Mesenteric fat pad (tissue), 1 donor: ENCODE data around the gene TTC28. TPM values are rescaled to one million over a fixed set of nuclear protein-coding genes. Genes with fewer than 3 reads are reported as not detected.

Experiments
- DNase-seq: peaks from one replicate; pipeline ENCODE4 v3.0.0-alpha.2; 2020; ENCODE audit warnings: low spot score
- total RNA-seq: library from RNA; stranded (reverse); fragmentation: NEBNext Ultra II Directional; extraction: Animal tissue kit (Norgen Biotek cat#: 25700); gene quantifications from one replicate; pipeline ENCODE4 v1.2.1, GENCODE V29; 2021
- donor health status: DM: yes; HTN: yes; CAD: no.

Gene TTC28
- total RNA-seq, 1 donor from 2014 or later, result 34.1 TPM

- no peak for DNase-seq
Observed at GRCh38 chr22:28442711-28443525, 236.7 kb downstream of the TTC28 start.

DNA sequence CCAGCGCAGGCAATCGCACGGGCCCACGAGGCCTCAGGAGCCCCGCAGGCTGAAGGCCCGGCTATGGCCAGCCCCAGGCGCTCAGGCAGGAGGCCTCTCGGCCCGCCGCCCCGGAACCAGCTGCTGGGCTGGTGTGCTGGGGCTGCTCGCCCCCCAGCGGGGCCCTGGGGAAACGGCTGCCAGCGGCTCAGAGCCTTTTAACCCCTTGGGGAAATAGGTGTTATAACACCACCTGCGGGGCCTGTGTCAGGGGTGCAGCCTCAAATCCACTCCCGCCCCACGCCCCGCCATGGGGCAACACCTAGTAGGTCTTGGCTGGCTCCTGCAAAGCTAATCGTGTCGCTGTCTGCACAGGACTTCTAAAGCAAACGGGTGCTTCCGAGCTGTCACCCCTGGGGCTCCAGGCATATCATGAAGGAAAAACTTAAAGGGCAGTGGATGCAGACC is 237.4 kb downstream of the TTC28 start:
- peak; percentile 92 for DNase-seq

GRCh38 chr22:28441720-28442263 is 237.8 kb downstream of the TTC28 start:
- no peak for DNase-seq

GRCh38 chr22:28440592-28441390 is 238.8 kb downstream of the TTC28 start:
- no peak for DNase-seq

GRCh38 chr22:28438183-28438768 is 241.4 kb downstream of the TTC28 start:
- DNase-seq, result no peak

GRCh38 chr22:28435982-28436381 is 243.7 kb downstream of the TTC28 start:
- no peak for DNase-seq

- no peak for DNase-seq
Observed at GRCh38 chr22:28435140-28435768, 244.4 kb downstream of the TTC28 start.

DNA sequence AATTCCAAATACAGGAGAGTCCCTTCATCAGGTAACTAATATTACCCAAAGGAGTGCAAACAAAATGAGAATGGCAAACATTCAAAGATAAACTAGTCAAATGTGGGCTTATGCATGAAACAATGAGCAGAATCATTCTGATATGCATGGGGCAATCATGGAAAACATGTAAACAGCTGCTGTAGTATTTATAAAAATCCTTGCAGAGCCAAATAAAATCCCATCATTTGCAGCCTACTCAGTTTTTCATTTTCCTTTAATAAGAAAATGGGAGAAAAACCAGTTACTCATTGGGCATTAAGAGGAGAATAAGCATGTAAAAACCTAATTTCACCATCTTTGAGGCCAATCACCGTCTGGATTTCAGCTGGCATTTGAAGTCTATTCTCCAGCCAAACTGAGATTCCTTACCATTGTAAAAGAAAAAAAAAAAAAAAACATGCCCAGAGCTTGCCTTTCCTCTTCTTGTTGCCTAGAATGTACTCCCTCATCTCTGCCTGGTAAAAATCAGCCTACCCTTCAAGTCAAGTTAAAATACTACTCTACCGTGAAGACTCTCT is 249.1 kb downstream of the TTC28 start:
- no peak for DNase-seq

- no peak for DNase-seq
Observed at GRCh38 chr22:28429711-28430110, 249.9 kb downstream of the TTC28 start.

DNA sequence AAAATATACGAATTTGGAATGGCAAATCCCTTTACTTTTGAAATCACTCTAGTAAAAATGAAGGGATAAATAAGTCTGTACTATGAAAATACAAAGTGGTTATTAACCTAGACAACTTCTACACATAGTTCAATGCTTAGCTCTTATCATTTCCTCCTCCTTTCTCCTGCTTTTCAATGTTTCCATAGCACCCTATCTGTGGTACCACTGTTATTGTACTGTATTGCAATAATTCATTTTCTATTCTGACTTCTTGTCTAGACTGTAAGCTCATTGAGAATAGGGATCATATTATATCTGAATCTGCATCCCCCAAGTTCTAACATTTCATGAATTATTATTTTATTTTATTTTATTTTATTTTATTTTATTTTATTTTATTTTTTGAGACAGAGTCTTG is 251.4 kb downstream of the TTC28 start:
- no peak for DNase-seq

GRCh38 chr22:28426346-28427132 is 253.1 kb downstream of the TTC28 start:
- DNase-seq, result no peak

GRCh38 chr22:28425211-28425610 is 254.4 kb downstream of the TTC28 start:
- no peak for DNase-seq

GRCh38 chr22:28424427-28425080 is 255.1 kb downstream of the TTC28 start:
- DNase-seq, result no peak

DNA sequence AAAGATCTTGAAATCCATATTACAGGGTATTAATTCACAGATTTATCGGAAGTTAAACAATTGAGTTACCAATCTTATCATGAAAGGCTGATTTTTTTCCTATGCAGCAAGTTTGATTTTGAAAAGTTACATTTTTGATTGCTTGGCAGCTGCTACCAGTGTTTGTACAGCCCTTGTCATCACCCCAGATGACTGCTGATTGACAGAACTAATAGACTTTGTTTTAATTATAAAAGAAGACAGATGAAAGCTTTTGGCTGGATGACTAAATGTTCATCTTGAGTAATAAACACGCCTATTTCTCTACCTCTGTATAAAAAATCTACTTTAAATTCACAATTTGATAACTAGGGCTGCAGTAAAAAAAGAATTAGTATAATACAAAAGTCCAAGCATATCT is 259.7 kb downstream of the TTC28 start:
- DNase-seq, result no peak

GRCh38 chr22:28418008-28418407 is 261.6 kb downstream of the TTC28 start:
- no peak for DNase-seq

DNA sequence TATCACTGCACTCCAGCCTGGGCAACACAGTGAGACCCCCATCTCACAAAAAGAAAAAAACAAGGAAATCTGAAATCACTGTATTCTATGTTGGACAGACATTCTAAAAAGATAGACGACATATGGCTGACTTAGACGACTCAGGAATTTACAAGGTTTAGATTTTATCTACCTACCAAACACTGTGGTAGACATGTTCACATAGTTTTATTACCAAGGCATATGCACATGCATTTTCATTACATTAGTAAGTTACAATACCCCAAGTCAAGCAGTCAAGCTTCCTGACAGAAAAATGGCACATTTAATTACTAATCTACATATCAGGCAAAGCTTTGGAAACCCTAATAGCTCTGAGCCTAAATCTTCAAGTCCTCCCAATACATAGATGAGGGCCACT is 262.2 kb downstream of the TTC28 start:
- no peak for DNase-seq

GRCh38 chr22:28414913-28415312 is 264.7 kb downstream of the TTC28 start:
- no peak for DNase-seq

- DNase-seq, result no peak
Observed at GRCh38 chr22:28413612-28414399, 265.8 kb downstream of the TTC28 start.

- no peak for DNase-seq
Observed at GRCh38 chr22:28412109-28412508, 267.5 kb downstream of the TTC28 start.
